ENCODE data around the gene EXOC3L1.

The EXOC3L1 gene

GRCh38 chr16:67191411-67191994 is 1.6 kb upstream of the EXOC3L1 start:
- H3K4me3 ChIP-seq (ENCODE audit: low read depth, low read length) = peak overlapping the region; percentile 51
- TF ChIP-seq CTCF (IDR thresholded peaks at IDR 0.05; ENCODE audit: borderline replicate concordance, insufficient read depth, low read depth, low read length) = no peak

GRCh38 chr16:67190448-67191399 is 788 bp upstream of the EXOC3L1 start:
- TF ChIP-seq CTCF (IDR thresholded peaks at IDR 0.05; ENCODE audit: borderline replicate concordance, insufficient read depth, low read depth, low read length) = no peak

GRCh38 chr16:67188798-67189197 is 1.1 kb downstream of the EXOC3L1 start:
- no peak overlapping the region for H3K4me3 ChIP-seq (ENCODE audit: low read depth, low read length)
- no peak for TF ChIP-seq CTCF (IDR thresholded peaks at IDR 0.05; ENCODE audit: borderline replicate concordance, insufficient read depth, low read depth, low read length)

More at GRCh38 chr16:67190448-67191399, 788 bp upstream of the EXOC3L1 start:
- H3K4me3 ChIP-seq (ENCODE audit: low read depth, low read length) = no peak overlapping the region

- no peak for TF ChIP-seq CTCF (IDR thresholded peaks at IDR 0.05; ENCODE audit: borderline replicate concordance, insufficient read depth, low read depth, low read length)
- no peak overlapping the region for H3K4me3 ChIP-seq (ENCODE audit: low read depth, low read length)
Observed at GRCh38 chr16:67188323-67188722, 1.6 kb downstream of the EXOC3L1 start.

GRCh38 chr16:67187175-67187890 is 2.6 kb downstream of the EXOC3L1 start:
- H3K4me3 ChIP-seq (ENCODE audit: low read depth, low read length) = no peak overlapping the region
- no peak for TF ChIP-seq CTCF (IDR thresholded peaks at IDR 0.05; ENCODE audit: borderline replicate concordance, insufficient read depth, low read depth, low read length)

GRCh38 chr16:67186550-67186950 is 3.4 kb downstream of the EXOC3L1 start:
- H3K4me3 ChIP-seq (ENCODE audit: low read depth, low read length) = no peak overlapping the region
- no peak for TF ChIP-seq CTCF (IDR thresholded peaks at IDR 0.05; ENCODE audit: borderline replicate concordance, insufficient read depth, low read depth, low read length)

All from GM12875 (cell line).